Testis (tissue), 2 donors: Measurements from ENCODE around the gene PHLPP1.

Experiments
- POLR2A ChIP-seq: fragments of 450-650 bp; IDR thresholded peaks from one replicate; pipeline ENCODE4 v1.6.1; 2017; ENCODE audit warnings: antibody characterized with exemption, mild to moderate bottlenecking, moderate library complexity
- TF ChIP-seq, protein P1 (sequence below), 3 experiments: fragments of 450-650 bp in 2 of 3; fragments of 200-600 bp in 1 of 3; sonication (generic) in 1 of 3; IDR thresholded peaks; one replicate each; pipeline ENCODE4 v1.5.1; 2016 to 2019; ENCODE audit warnings: antibody characterized with exemption in 3 of 3, mild to moderate bottlenecking in 2 of 3, moderate library complexity in 1 of 3

DNA sequence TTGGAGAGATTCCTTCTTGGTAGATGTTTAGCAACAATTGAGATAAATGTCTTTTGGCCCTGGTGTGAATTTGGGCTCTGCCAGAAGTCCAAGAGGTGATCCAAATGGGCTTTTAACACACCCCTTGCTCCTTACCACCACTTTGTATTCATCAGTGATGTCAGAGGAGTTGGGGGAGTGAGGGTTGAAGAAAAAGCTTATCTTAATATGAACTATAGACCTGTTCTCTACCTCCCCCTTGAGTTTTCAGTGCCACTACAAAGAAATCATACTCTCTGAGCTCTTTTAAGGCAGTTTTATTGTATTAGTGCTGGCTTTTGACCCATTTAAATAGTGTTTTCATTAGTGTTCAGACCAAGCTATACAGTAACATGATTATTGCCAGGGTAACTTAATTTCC lies 229.1 kb downstream of the PHLPP1 start:
- TF ChIP-seq, protein P1, sequence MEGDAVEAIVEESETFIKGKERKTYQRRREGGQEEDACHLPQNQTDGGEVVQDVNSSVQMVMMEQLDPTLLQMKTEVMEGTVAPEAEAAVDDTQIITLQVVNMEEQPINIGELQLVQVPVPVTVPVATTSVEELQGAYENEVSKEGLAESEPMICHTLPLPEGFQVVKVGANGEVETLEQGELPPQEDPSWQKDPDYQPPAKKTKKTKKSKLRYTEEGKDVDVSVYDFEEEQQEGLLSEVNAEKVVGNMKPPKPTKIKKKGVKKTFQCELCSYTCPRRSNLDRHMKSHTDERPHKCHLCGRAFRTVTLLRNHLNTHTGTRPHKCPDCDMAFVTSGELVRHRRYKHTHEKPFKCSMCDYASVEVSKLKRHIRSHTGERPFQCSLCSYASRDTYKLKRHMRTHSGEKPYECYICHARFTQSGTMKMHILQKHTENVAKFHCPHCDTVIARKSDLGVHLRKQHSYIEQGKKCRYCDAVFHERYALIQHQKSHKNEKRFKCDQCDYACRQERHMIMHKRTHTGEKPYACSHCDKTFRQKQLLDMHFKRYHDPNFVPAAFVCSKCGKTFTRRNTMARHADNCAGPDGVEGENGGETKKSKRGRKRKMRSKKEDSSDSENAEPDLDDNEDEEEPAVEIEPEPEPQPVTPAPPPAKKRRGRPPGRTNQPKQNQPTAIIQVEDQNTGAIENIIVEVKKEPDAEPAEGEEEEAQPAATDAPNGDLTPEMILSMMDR (IDR thresholded peaks at IDR 0.05): no peak
- no peak for TF ChIP-seq POLR2A
